Stimulated activated CD4-positive, alpha-beta T cell treated with anti-CD3 and anti-CD28 coated beads, Interleukin-12 subunit alpha, Interleukin-12 subunit beta, amount 100 ng/mL, for 24 hours (primary cell): Measurements from ENCODE around the gene AGT.

Experiments used
- DNase-seq, 2 experiments: peaks; one replicate each; pipeline ENCODE4 v3.0.0-alpha.2; 2020; ENCODE audit warnings: low read depth in 2 of 2

The AGT gene

GRCh38 chr1:230713915-230714764 lies at the start of gene AGT:
Gene AGT, minus strand, starts transcription at chr1:230714122. Its CDS starts 3,299 bp downstream, at chr1:230710823.
- no peak for DNase-seq

- no peak for DNase-seq
These were observed 47.7 kb upstream of the AGT start for GRCh38 chr1:230761443-230762167.

GRCh38 chr1:230760360-230760827 lies 46.5 kb upstream of the AGT start:
- no peak for DNase-seq

- no peak for DNase-seq
These were observed 45.6 kb upstream of the AGT start for GRCh38 chr1:230759369-230760065.

- DNase-seq = no peak
These were observed 44.9 kb upstream of the AGT start for GRCh38 chr1:230758709-230759368.

GRCh38 chr1:230757856-230758708 lies 44.2 kb upstream of the AGT start:
- no peak for DNase-seq

GRCh38 chr1:230754796-230755195 lies 40.9 kb upstream of the AGT start:
- DNase-seq = no peak

- DNase-seq = peak in 1 of 2 experiments; percentile 9
These were observed 39.8 kb upstream of the AGT start for GRCh38 chr1:230753586-230754251.

GRCh38 chr1:230753191-230753585 lies 39.3 kb upstream of the AGT start:
- no peak for DNase-seq

- no peak for DNase-seq
These were observed 38.5 kb upstream of the AGT start for GRCh38 chr1:230752407-230752806.

GRCh38 chr1:230750986-230751625 lies 37.2 kb upstream of the AGT start:
- DNase-seq = no peak

GRCh38 chr1:230750576-230750975 lies 36.7 kb upstream of the AGT start:
- DNase-seq = no peak

GRCh38 chr1:230749635-230750034 lies 35.7 kb upstream of the AGT start:
- no peak for DNase-seq

GRCh38 chr1:230749150-230749549 lies 35.2 kb upstream of the AGT start:
- no peak for DNase-seq

- DNase-seq = no peak
These were observed 34.2 kb upstream of the AGT start for GRCh38 chr1:230747890-230748800.

- DNase-seq = no peak
These were observed 33.3 kb upstream of the AGT start, which contains the start of gene CAPN9 for GRCh38 chr1:230747127-230747730. Gene CAPN9, plus strand, starts transcription at chr1:230747388. Its CDS starts 109 bp downstream, at chr1:230747497.

- no peak for DNase-seq
These were observed 32.7 kb upstream of the AGT start for GRCh38 chr1:230746617-230747016.

GRCh38 chr1:230745071-230745470 lies 31.1 kb upstream of the AGT start:
- no peak for DNase-seq
